ENCODE results near the gene B4GALNT3.
A peak's percentile ranks its signal among the peaks of the same experiment; 100 is the strongest.
"Not testable (repeated sequence)": the region's sequence is repeated elsewhere in the genome, so short reads cannot be mapped to it uniquely, and the experiment has no call there.

B4GALNT3 gene

GRCh38 chr12:574475-575128, 114.9 kb downstream of the B4GALNT3 start:
- Histone ChIP-seq H3K27ac (peak overlapping the region; percentile 69 to 70), H3K4me3 (no peak overlapping the region)
- DNase-seq (ENCODE audit: low spot score), result no peak
- TF ChIP-seq, protein P1, sequence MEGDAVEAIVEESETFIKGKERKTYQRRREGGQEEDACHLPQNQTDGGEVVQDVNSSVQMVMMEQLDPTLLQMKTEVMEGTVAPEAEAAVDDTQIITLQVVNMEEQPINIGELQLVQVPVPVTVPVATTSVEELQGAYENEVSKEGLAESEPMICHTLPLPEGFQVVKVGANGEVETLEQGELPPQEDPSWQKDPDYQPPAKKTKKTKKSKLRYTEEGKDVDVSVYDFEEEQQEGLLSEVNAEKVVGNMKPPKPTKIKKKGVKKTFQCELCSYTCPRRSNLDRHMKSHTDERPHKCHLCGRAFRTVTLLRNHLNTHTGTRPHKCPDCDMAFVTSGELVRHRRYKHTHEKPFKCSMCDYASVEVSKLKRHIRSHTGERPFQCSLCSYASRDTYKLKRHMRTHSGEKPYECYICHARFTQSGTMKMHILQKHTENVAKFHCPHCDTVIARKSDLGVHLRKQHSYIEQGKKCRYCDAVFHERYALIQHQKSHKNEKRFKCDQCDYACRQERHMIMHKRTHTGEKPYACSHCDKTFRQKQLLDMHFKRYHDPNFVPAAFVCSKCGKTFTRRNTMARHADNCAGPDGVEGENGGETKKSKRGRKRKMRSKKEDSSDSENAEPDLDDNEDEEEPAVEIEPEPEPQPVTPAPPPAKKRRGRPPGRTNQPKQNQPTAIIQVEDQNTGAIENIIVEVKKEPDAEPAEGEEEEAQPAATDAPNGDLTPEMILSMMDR (IDR thresholded peaks at IDR 0.05), result no peak

DNA sequence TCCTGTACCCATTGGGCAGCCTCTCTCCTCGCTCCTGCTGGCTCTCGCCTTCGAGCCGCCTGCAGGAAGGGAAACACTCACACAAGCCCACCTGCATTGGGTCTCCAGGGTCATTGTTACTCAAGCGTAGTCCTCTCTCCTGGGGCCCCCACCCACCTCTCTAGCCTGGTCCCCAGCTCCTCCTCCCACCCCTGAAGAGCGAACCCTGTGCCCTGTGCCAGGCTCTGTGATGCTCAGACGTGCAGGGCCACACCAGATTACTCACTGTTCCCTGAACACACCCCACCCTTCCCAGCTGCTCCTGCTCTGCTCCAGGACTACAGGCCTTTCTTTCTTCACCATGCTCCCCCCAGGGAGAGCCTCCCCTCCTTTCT, 115.4 kb downstream of the B4GALNT3 start:
- TF ChIP-seq, protein P1 (IDR thresholded peaks at IDR 0.05), result no peak
- Histone ChIP-seq H3K4me3 (no peak overlapping the region), H3K27ac (peak overlapping the region; percentile 69 to 70)
- no peak for DNase-seq (ENCODE audit: low spot score)

- TF ChIP-seq, protein P1 (IDR thresholded peaks at IDR 0.05), result peak; percentile 99
- DNase-seq (ENCODE audit: low spot score), result peak; percentile 88
- Histone ChIP-seq H3K4me3 (peak overlapping the region; percentile 23), H3K27ac (peak overlapping the region; percentile 69 to 70)
Measured at GRCh38 chr12:575948-576614, 116.3 kb downstream of the B4GALNT3 start.

- no peak for DNase-seq (ENCODE audit: low spot score)
- H3K4me3 ChIP-seq, result peak overlapping the region; percentile 23
- TF ChIP-seq, protein P1 (IDR thresholded peaks at IDR 0.05), result no peak
- peak overlapping the region; percentile 69 to 70 for H3K27ac ChIP-seq
Measured at GRCh38 chr12:576615-577110, 116.9 kb downstream of the B4GALNT3 start.

DNA sequence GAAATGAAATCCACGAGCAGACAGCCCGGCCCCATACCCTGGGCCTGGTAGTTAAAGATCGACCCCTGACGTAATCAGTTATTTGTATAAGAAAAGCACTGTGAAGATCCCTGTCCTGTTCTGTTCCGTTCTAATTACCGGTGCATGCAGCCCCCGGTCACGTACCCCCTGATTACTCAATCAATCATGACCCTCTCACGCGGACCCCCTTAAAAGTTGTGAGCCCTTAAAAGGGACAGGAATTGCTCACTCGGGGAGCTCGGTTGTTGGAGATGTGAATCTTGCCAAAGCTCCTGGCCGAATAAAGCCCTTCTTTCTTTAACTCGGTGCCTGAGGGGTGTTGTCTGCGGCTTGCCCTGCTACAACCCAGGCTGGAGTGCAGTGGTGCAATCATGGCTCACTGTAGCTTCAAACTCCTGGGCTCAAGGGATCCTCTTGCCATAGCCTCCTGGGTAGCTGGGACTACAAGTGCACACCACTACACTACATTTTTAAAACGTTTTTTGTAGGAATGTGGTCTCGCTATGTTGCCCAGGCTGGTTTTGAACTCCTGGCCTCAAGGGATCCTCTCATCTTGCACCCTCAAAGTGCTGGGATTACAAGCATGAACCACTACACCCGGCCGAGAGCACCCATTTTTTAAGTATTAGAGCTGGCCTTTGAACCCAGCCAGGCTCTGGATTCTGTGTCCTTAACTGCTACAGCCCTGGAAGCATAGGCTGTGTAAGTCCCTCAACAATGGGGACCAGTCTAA, 118.4 kb downstream of the B4GALNT3 start:
- not testable (repeated sequence) for H3K27ac ChIP-seq; DNase-seq (ENCODE audit: low spot score)

GRCh38 chr12:578748-579419, 119.1 kb downstream of the B4GALNT3 start:
- Histone ChIP-seq H3K27ac (no peak overlapping the region), H3K4me3 (no peak overlapping the region)
- no peak for DNase-seq (ENCODE audit: low spot score)
- TF ChIP-seq, protein P1 (IDR thresholded peaks at IDR 0.05), result no peak

More for the DNA sequence above, 118.4 kb downstream of the B4GALNT3 start:
- H3K4me3 ChIP-seq, result not testable (repeated sequence)
